Measurements from ENCODE around the gene HMG20A. TPM values are rescaled to one million over a fixed set of nuclear protein-coding genes. Genes with fewer than 3 reads are reported as not detected.
A peak's percentile ranks its signal among the peaks of the same experiment; 100 is the strongest.

Gene HMG20A
- total and polyA plus RNA-seq, 3 experiments from 2014 or later, result 28.5 to 46.6 (median 34.0) TPM

DNA sequence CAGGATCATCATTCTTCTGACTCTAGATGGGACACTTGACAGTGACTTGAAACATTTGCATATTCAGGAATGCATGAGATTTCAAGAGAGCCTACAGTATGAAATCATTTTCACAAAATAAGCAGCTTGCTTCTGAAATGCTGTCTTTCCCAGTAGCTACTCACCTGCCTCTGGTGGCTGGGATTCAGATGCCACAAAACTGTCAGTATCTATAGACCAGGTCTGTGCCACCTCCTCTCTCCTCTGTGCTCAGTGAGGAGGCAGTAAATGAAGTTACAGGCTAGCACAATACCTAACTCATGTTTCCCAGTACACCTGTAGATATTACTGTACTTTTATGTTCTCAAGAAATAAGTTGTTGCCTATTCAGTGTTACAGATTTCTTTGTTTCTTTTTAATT, 64.3 kb downstream of the HMG20A start:
- Histone ChIP-seq H3K9me3 (ENCODE audit: low read length) (no peaks in the 10 kb centered on the region), H3K4me3 (ENCODE audit: low read length) (no peak overlapping the region), H3K4me1 (ENCODE audit: insufficient read depth, low read length) (peaks cover 10% of the 10 kb centered on the region), H3K36me3 (ENCODE audit: insufficient read depth, low read length) (peaks cover 16% of the 10 kb centered on the region), H3K27ac (ENCODE audit: low read depth, low read length) (no peak overlapping the region), H3K27me3 (ENCODE audit: insufficient read depth, low read length, poor library complexity, severe bottlenecking) (no peaks in the 10 kb centered on the region)
- Mint-ChIP-seq H3K4me1 (peaks cover 9 to 16% (median 16%) of the 10 kb centered on the region in 3 donors), H3K27ac (peak overlapping the region in 1 of 8 donors; percentile 56), H3K36me3 (peaks cover 0 to 66% (median 24%) of the 10 kb centered on the region in 3 donors), H3K9me3 (no peaks in the 10 kb centered on the region), H3K4me3 (no peak overlapping the region), H3K27me3 (no peaks in the 10 kb centered on the region)
- no peak for DNase-seq
- ChIA-PET POLR2A (no interaction called here), CTCF (no interaction called here)

DNA sequence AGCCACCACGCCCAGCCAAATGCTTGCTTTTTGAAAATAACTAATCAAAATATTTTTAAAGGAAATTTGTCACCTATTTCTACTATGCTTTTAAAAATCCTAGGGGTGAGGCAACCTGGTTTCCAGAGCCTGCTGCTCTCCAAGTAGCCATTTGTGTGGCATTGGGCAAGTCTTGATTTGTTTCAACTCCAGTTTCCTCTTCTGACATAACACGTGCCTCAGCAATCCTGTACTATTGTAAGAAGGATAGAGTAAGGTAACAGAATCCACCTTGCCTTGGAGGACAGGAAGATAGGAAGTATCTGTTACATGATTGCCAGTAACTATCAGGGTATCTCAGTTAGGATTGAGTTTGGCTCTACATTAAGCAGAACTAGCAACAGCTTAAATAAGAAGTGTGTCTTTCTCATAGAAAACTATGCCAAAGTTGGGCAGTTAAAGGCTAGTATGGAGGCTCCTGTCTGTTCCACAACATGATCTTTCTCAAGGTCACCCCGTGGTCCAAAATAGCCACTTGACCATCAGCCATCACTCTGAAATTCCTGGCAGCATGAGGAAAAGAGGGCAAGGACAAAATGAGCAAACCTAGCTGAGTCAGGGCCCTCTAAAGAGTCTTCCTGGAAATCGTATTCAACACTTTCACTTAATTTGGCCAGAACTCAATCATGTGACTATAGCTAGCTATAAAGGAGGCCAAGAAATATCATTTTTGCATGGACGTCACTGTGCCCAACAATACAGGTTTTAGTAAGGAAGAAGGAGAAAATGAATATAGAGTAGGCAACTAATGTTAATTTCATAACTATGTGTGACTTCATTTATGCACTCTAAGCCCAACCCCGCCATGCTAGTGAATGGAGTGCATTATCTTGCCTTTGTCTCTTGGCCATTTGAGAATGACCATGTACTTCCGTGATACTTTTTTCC, 66.1 kb downstream of the HMG20A start:
- Mint-ChIP-seq H3K27ac (peak overlapping the region in 4 of 8 donors; percentile 15 to 49 (median 34)), H3K4me1 (peaks cover 9 to 16% (median 16%) of the 10 kb centered on the region in 3 donors), H3K4me3 (peak overlapping the region in 1 of 7 donors; percentile 6), H3K36me3 (peaks cover 0 to 62% (median 23%) of the 10 kb centered on the region in 3 donors), H3K27me3 (no peaks in the 10 kb centered on the region), H3K9me3 (no peaks in the 10 kb centered on the region)
- ChIA-PET CTCF (no interaction called here), POLR2A (interaction anchor here (0.6 kb wide), 1 partner anchor 553 kb away, joined by 3 read pairs; no protein-coding TSS in a partner anchor)
- Histone ChIP-seq H3K36me3 (ENCODE audit: insufficient read depth, low read length) (peaks cover 16% of the 10 kb centered on the region), H3K4me1 (ENCODE audit: insufficient read depth, low read length) (peaks cover 10% of the 10 kb centered on the region), H3K9me3 (ENCODE audit: low read length) (no peaks in the 10 kb centered on the region), H3K4me3 (ENCODE audit: low read length) (no peak overlapping the region), H3K27me3 (ENCODE audit: insufficient read depth, low read length, poor library complexity, severe bottlenecking) (no peaks in the 10 kb centered on the region), H3K27ac (ENCODE audit: low read depth, low read length) (no peak overlapping the region)
- no peak for DNase-seq

DNA sequence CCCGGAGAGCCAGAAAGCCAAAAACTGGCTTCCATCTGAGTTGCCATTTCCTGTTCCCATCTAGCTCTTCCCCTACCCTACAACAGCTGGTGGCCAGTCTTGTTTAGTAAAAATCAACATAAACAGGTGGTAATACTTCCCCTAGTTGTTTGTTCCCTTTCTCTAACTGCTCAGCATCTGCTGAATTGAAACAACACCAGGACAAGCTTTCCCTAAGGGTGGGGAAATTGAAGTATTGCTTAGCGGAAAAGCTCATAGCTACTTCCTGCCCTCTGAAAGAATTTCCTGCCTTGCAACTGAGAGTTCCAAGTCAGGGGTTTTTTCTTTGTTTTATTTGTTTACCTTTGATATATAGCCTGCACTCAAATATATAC, 66.8 kb downstream of the HMG20A start:
- Mint-ChIP-seq H3K4me1 (peaks cover 11 to 19% (median 19%) of the 10 kb centered on the region in 3 donors), H3K4me3 (peak overlapping the region in 1 of 7 donors; percentile 6), H3K27ac (peak overlapping the region in 4 of 8 donors; percentile 15 to 49 (median 26)), H3K9me3 (no peaks in the 10 kb centered on the region), H3K36me3 (peaks cover 0 to 56% (median 22%) of the 10 kb centered on the region in 3 donors), H3K27me3 (no peaks in the 10 kb centered on the region)
- Histone ChIP-seq H3K27me3 (ENCODE audit: insufficient read depth, low read length, poor library complexity, severe bottlenecking) (no peaks in the 10 kb centered on the region), H3K9me3 (ENCODE audit: low read length) (no peaks in the 10 kb centered on the region), H3K4me3 (ENCODE audit: low read length) (no peak overlapping the region), H3K4me1 (ENCODE audit: insufficient read depth, low read length) (peaks cover 10% of the 10 kb centered on the region), H3K27ac (ENCODE audit: low read depth, low read length) (no peak overlapping the region), H3K36me3 (ENCODE audit: insufficient read depth, low read length) (peaks cover 16% of the 10 kb centered on the region)
- ChIA-PET CTCF (no interaction called here), POLR2A (no interaction called here)
- no peak for DNase-seq

DNA sequence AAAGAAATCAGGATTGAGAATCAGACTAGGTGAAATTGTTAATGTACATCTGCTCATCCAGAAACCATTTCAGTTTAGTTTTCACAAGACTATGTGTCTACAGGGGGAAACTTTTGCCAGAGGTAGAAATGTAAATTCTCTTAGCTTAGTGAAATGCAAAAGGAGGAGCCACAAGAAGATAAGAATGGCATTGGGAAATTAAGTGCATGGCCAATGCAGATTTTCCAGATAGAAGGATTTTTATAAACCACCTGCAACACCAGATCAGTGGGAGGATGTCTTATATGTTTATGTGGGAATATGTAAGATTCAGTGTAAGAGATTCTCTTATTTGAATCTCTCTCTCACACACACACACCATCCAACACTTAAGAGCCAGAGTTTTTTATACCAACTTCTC, 67.2 kb downstream of the HMG20A start:
- no peaks in the 10 kb centered on the region for H3K9me3 ChIP-seq (ENCODE audit: low read length)
- H3K4me1 Mint-ChIP-seq, result peaks cover 12 to 24% (median 23%) of the 10 kb centered on the region in 3 donors
- peaks cover 0 to 52% (median 19%) of the 10 kb centered on the region in 3 donors for H3K36me3 Mint-ChIP-seq
- no peak overlapping the region for H3K4me3 ChIP-seq (ENCODE audit: low read length)
- H3K9me3 Mint-ChIP-seq, result no peaks in the 10 kb centered on the region
- no peak for DNase-seq
- ChIA-PET POLR2A (no interaction called here), CTCF (no interaction called here)
- H3K27me3 Mint-ChIP-seq, result no peaks in the 10 kb centered on the region
- no peak overlapping the region for H3K27ac ChIP-seq (ENCODE audit: low read depth, low read length)
- no peak overlapping the region for H3K4me3 Mint-ChIP-seq
- peak overlapping the region in 2 of 8 donors; percentile 17 to 38 for H3K27ac Mint-ChIP-seq
- H3K36me3 ChIP-seq (ENCODE audit: insufficient read depth, low read length), result peaks cover 14% of the 10 kb centered on the region
- no peaks in the 10 kb centered on the region for H3K27me3 ChIP-seq (ENCODE audit: insufficient read depth, low read length, poor library complexity, severe bottlenecking)
- H3K4me1 ChIP-seq (ENCODE audit: insufficient read depth, low read length), result peaks cover 12% of the 10 kb centered on the region

DNA sequence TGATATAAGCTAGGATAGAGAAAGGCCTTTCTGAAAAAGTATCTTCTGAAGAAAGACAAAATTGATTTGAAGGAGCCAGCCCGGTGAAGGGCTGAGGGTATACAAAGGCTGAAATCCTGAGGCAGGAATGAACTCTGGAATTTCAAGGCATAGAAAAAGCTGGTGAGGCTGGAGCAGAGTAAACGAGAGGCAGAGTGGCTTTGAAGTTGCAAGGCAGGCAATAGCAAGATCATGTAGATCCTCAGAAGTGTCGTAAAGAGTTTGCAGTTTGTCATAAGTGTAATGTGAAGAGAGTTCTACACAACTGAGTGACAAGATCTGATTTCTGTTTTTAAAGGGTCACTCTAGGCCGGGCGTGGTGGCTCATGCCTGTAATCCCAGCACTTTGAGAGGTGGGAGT, 69.0 kb downstream of the HMG20A start:
- Histone ChIP-seq H3K9me3 (ENCODE audit: low read length) (no peaks in the 10 kb centered on the region), H3K4me1 (ENCODE audit: insufficient read depth, low read length) (peaks cover 19% of the 10 kb centered on the region), H3K27me3 (ENCODE audit: insufficient read depth, low read length, poor library complexity, severe bottlenecking) (no peaks in the 10 kb centered on the region), H3K36me3 (ENCODE audit: insufficient read depth, low read length) (no peaks in the 10 kb centered on the region), H3K27ac (ENCODE audit: low read depth, low read length) (no peak overlapping the region), H3K4me3 (ENCODE audit: low read length) (no peak overlapping the region)
- CTCF ChIA-PET, result no interaction called here
- H3K4me1 Mint-ChIP-seq, result peaks cover 20 to 38% (median 32%) of the 10 kb centered on the region in 3 donors
- no peak for DNase-seq
- no peaks in the 10 kb centered on the region for H3K9me3 Mint-ChIP-seq
- H3K36me3 Mint-ChIP-seq, result peaks cover 0 to 35% (median 14%) of the 10 kb centered on the region in 3 donors
- H3K27me3 Mint-ChIP-seq, result no peaks in the 10 kb centered on the region
- POLR2A ChIA-PET, result no interaction called here
- H3K27ac Mint-ChIP-seq, result peak overlapping the region in 2 of 8 donors; percentile 22 to 81
- H3K4me3 Mint-ChIP-seq, result no peak overlapping the region

DNA sequence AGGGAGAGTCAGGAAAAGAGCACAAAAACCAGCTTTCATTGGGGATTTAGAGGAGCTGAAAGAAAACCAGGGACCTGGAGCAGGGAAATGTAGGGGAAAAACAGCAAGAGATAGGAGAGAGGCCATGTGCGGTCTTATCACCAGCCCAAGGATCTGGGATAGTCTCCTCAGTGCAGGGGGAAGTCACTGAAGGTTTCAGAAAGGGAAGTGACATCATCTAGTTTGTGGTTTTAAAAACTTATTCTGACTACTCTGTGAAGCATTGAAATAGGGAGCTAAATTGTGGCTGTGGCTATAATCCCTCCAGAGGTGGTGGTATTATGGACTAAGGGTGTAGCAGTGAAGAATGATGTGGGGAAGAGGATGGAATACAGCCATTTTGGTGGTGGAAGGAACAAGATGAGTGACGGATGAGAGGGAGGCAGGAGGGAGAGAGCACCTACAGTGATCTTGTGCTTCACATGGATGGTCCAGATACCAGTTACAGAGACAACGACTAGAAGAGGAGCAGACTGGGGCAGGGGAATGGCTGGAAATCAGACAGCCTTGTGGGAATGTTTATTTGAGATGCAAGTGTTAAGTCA, 72.7 kb downstream of the HMG20A start:
- H3K36me3 ChIP-seq (ENCODE audit: insufficient read depth, low read length), result no peaks in the 10 kb centered on the region
- Mint-ChIP-seq H3K27me3 (no peaks in the 10 kb centered on the region), H3K36me3 (peaks cover 0 to 15% (median 10%) of the 10 kb centered on the region in 3 donors), H3K27ac (peak overlapping the region in 6 of 8 donors; percentile 4 to 88 (median 48)), H3K4me1 (peaks cover 14 to 25% (median 20%) of the 10 kb centered on the region in 3 donors), H3K9me3 (no peaks in the 10 kb centered on the region), H3K4me3 (no peak overlapping the region)
- no peak overlapping the region for H3K27ac ChIP-seq (ENCODE audit: low read depth, low read length)
- peaks cover 16% of the 10 kb centered on the region for H3K4me1 ChIP-seq (ENCODE audit: insufficient read depth, low read length)
- no peak overlapping the region for H3K4me3 ChIP-seq (ENCODE audit: low read length)
- H3K9me3 ChIP-seq (ENCODE audit: low read length), result no peaks in the 10 kb centered on the region
- no peak for DNase-seq
- POLR2A ChIA-PET, result interaction anchor here (0.7 kb wide), 1 partner anchor 306 kb away, joined by 3 read pairs; no protein-coding TSS in a partner anchor
- no peaks in the 10 kb centered on the region for H3K27me3 ChIP-seq (ENCODE audit: insufficient read depth, low read length, poor library complexity, severe bottlenecking)
- CTCF ChIA-PET, result interaction anchor here (1.4 to 4.7 kb wide), 3 partner anchors 50 to 520 kb away, joined by 3 to 43 read pairs (median 5); no protein-coding TSS in a partner anchor

DNA sequence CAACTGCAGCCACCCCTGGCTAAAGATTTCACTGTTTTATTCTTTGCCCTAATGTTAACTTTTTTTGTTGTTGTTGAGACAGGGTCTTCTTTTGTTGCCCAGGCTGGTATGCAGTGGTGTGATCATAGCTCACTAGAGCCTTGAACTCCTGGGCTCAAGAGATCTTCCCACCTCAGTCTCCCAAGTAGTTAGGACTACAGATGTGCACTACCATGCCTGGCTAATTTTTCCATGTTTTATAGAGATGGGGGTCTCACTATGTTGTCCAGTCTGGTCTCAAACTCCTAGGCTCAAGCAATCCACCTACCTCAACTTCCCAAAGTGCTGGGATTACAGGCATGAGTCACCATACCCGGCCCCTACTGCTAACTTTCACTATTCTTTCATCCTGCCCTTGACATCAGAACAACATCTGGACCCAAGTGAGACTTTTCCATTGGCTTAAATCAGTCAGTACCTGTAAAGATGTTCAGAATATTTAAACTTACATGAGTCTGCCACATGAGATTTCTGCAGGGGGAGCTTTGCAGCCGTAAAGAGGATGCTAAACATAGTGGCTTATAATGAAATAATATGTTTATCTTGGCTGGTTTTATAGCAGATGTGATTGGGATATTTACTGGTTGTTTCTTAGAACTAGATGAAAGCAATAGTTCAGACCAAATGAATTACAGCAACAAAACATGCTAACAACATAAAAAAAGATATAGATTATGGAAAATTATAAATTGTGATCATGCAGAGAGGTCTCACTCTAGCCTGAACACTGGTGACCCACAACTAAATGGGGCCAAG, 73.6 kb downstream of the HMG20A start:
- no peak overlapping the region for H3K4me3 Mint-ChIP-seq
- Histone ChIP-seq H3K36me3 (ENCODE audit: insufficient read depth, low read length) (no peaks in the 10 kb centered on the region), H3K9me3 (ENCODE audit: low read length) (no peaks in the 10 kb centered on the region), H3K4me3 (ENCODE audit: low read length) (no peak overlapping the region), H3K27ac (ENCODE audit: low read depth, low read length) (no peak overlapping the region), H3K27me3 (ENCODE audit: insufficient read depth, low read length, poor library complexity, severe bottlenecking) (no peaks in the 10 kb centered on the region), H3K4me1 (ENCODE audit: insufficient read depth, low read length) (peaks cover 16% of the 10 kb centered on the region)
- H3K4me1 Mint-ChIP-seq, result peaks cover 14 to 25% (median 20%) of the 10 kb centered on the region in 3 donors
- H3K36me3 Mint-ChIP-seq, result peaks cover 4 to 17% (median 14%) of the 10 kb centered on the region in 3 donors
- ChIA-PET POLR2A (interaction anchor here (0.7 kb wide), 1 partner anchor 306 kb away, joined by 3 read pairs; no protein-coding TSS in a partner anchor), CTCF (interaction anchor here (1.4 to 4.7 kb wide), 3 partner anchors 49 to 521 kb away, joined by 3 to 43 read pairs (median 5); no protein-coding TSS in a partner anchor)
- H3K9me3 Mint-ChIP-seq, result no peaks in the 10 kb centered on the region
- DNase-seq, result no peak
- peak overlapping the region in 4 of 8 donors; percentile 24 to 79 (median 56) for H3K27ac Mint-ChIP-seq
- no peaks in the 10 kb centered on the region for H3K27me3 Mint-ChIP-seq
